Neuronal stem cell (in vitro differentiated cells): ENCODE results near the gene HMGA1.
A peak's percentile ranks its signal among the peaks of the same experiment; 100 is the strongest.

Experiments used
- DNase-seq: peaks from one replicate; pipeline ENCODE4 v3.0.0-alpha.2; 2013; ENCODE audit warnings: low spot score
- H2AFZ ChIP-seq: one replicate; pipeline ENCODE4 v1.6.1; 2013; ENCODE audit warnings: mild to moderate bottlenecking, low read length, inconsistent platforms
- H2AK5ac ChIP-seq: 2 replicates; pipeline ENCODE4 v1.6.1; 2013; ENCODE audit warnings: low read depth, mild to moderate bottlenecking, inconsistent platforms, low read length, moderate library complexity, mixed read lengths
- H2BK120ac ChIP-seq: 2 replicates; pipeline ENCODE4 v1.6.1; 2013; ENCODE audit warnings: low read depth, mild to moderate bottlenecking, inconsistent platforms, low read length, moderate library complexity, mixed read lengths
- H2BK12ac ChIP-seq: one replicate; pipeline ENCODE4 v1.6.1; 2013; ENCODE audit warnings: low read length, inconsistent platforms
- H2BK15ac ChIP-seq: 2 replicates; pipeline ENCODE4 v1.6.1; 2013; ENCODE audit warnings: mild to moderate bottlenecking, low read length, inconsistent platforms, mixed read lengths
- H2BK5ac ChIP-seq: one replicate; pipeline ENCODE4 v1.6.1; 2013; ENCODE audit warnings: inconsistent platforms, mild to moderate bottlenecking, low read length, moderate library complexity
- H3K14ac ChIP-seq: one replicate; pipeline ENCODE4 v1.6.1; 2013; ENCODE audit warnings: low read length, inconsistent platforms
- H3K18ac ChIP-seq: 2 replicates; pipeline ENCODE4 v1.6.1; 2013; ENCODE audit warnings: low read length, inconsistent platforms
- H3K23ac ChIP-seq: 2 replicates; pipeline ENCODE4 v1.6.1; 2013; ENCODE audit warnings: low read depth, mild to moderate bottlenecking, mixed read lengths, low read length, inconsistent platforms; ENCODE audit not compliant: poor library complexity
- H3K27ac ChIP-seq: replicated peaks from 3 replicates; pipeline ENCODE4 v1.5.1; 2013; ENCODE audit warnings: low read length, inconsistent platforms
- H3K27me3 ChIP-seq, 3 experiments: 2 replicates each; pipeline ENCODE4 v1.6.1; 2013; ENCODE audit warnings: low read length in 3 of 3, mild to moderate bottlenecking in 2 of 3, inconsistent platforms in 1 of 3, low read depth in 1 of 3, mixed read lengths in 1 of 3, moderate library complexity in 1 of 3; ENCODE audit not compliant: control insufficient read depth in 3 of 3, insufficient read depth in 3 of 3
- H3K36me3 ChIP-seq, 2 donors: replicated peaks in 1 of 2; 2 replicates each; pipeline ENCODE4 v1.6.1; 2013; ENCODE audit warnings: low read length in 2 of 2; ENCODE audit not compliant: control insufficient read depth in 2 of 2, insufficient read depth in 2 of 2
- H3K4ac ChIP-seq: 2 replicates; pipeline ENCODE4 v1.6.1; 2013; ENCODE audit warnings: inconsistent platforms, mild to moderate bottlenecking, low read length, moderate library complexity
- H3K4me1 ChIP-seq, 2 donors: 1 replicate in 1 of 2; 2 replicates in 1 of 2; pipeline ENCODE4 v1.6.1; 2013; ENCODE audit warnings: low read length in 2 of 2, low read depth in 1 of 2; ENCODE audit not compliant: control insufficient read depth in 2 of 2, insufficient read depth in 1 of 2
- H3K4me2 ChIP-seq: one replicate; pipeline ENCODE4 v1.6.1; 2013; ENCODE audit warnings: mild to moderate bottlenecking, low read length, inconsistent platforms; ENCODE audit not compliant: insufficient read depth, poor library complexity, severe bottlenecking
- H3K4me3 ChIP-seq, 2 donors: 2 replicates each; pipeline ENCODE4 v1.5.1; 2013; ENCODE audit warnings: low read length in 2 of 2, mild to moderate bottlenecking in 2 of 2, inconsistent platforms in 1 of 2, moderate library complexity in 1 of 2
- H3K79me1 ChIP-seq: one replicate; pipeline ENCODE4 v1.6.1; 2013; ENCODE audit warnings: low read depth, mild to moderate bottlenecking, inconsistent platforms, low read length, moderate library complexity
- H3K9ac ChIP-seq: one replicate; pipeline ENCODE4 v1.6.1; 2013; ENCODE audit warnings: mild to moderate bottlenecking, low read depth, low read length, inconsistent platforms; ENCODE audit not compliant: poor library complexity
- H3K9me3 ChIP-seq, 2 donors: replicated peaks in 1 of 2; 2 replicates each; pipeline versions ENCODE3 to v1.6.1; 2013; ENCODE audit warnings: low read length in 2 of 2, mild to moderate bottlenecking in 2 of 2, inconsistent platforms in 1 of 2, low read depth in 1 of 2, mixed read lengths in 1 of 2, moderate library complexity in 1 of 2; ENCODE audit not compliant: control insufficient read depth in 2 of 2, insufficient read depth in 1 of 2
- H4K8ac ChIP-seq: one replicate; pipeline ENCODE4 v1.6.1; 2013; ENCODE audit warnings: low read depth, mild to moderate bottlenecking, inconsistent platforms, low read length, moderate library complexity
- H4K91ac ChIP-seq: one replicate; pipeline ENCODE4 v1.6.1; 2013; ENCODE audit warnings: low read length, low read depth, mild to moderate bottlenecking, inconsistent platforms; ENCODE audit not compliant: poor library complexity
- WGBS, 2 donors: extraction: QIAGEN DNeasy Blood & Tissue Kit; methylation state at CpG; one replicate each; pipeline ENCODE4 v1.1.7; 2013; ENCODE audit warnings: missing lambda C conversion rate in 2 of 2, mixed read lengths in 1 of 2; ENCODE audit not compliant: insufficient read length in 2 of 2, insufficient replicate concordance in 1 of 2; ENCODE audit errors: extremely low coverage in 2 of 2; 5-methylcytosine and 5-hydroxymethylcytosine counted together

Gene HMGA1

GRCh38 chr6:34280216-34280615, 43.5 kb downstream of the HMGA1 start:
- peaks cover 2 to 63% of the 10 kb centered on the region in 2 donors for H3K36me3 ChIP-seq
- H2BK5ac ChIP-seq: no peak overlapping the region
- no peak overlapping the region for H3K27ac ChIP-seq
- H3K18ac ChIP-seq: no peak overlapping the region
- H3K27me3 ChIP-seq: no peaks in the 10 kb centered on the region
- no peak overlapping the region for H3K4me3 ChIP-seq
- no peak overlapping the region for H2BK15ac ChIP-seq
- no peak for DNase-seq
- H4K91ac ChIP-seq: no peak overlapping the region
- no peaks in the 10 kb centered on the region for H3K79me1 ChIP-seq
- H2BK12ac ChIP-seq: no peak overlapping the region
- no peak overlapping the region for H3K4ac ChIP-seq
- H4K8ac ChIP-seq: no peak overlapping the region
- no peaks in the 10 kb centered on the region for H3K9me3 ChIP-seq
- peaks cover 0 to 2% of the 10 kb centered on the region in 2 donors for H3K4me1 ChIP-seq
- no peak overlapping the region for H3K4me2 ChIP-seq
- no peak overlapping the region for H2BK120ac ChIP-seq
- H2AFZ ChIP-seq: no peak overlapping the region
- H3K14ac ChIP-seq: no peak overlapping the region
- WGBS, 2 donors: no CpG with 5 or more reads among the region's 4 CpGs
- H3K23ac ChIP-seq: no peak overlapping the region
- no peak overlapping the region for H2AK5ac ChIP-seq
- H3K9ac ChIP-seq: no peak overlapping the region

- Histone ChIP-seq H3K36me3 (peaks cover 2 to 75% of the 10 kb centered on the region in 2 donors), H4K91ac (no peak overlapping the region), H2AFZ (no peak overlapping the region), H3K79me1 (no peaks in the 10 kb centered on the region), H4K8ac (no peak overlapping the region), H3K27ac (no peak overlapping the region), H3K18ac (no peak overlapping the region), H2BK15ac (no peak overlapping the region), H3K27me3 (no peaks in the 10 kb centered on the region), H3K14ac (no peak overlapping the region), H2AK5ac (no peak overlapping the region), H2BK5ac (no peak overlapping the region), H2BK120ac (no peak overlapping the region), H3K4me2 (no peak overlapping the region), H3K23ac (no peak overlapping the region), H3K4me1 (peaks cover 0 to 2% of the 10 kb centered on the region in 2 donors), H2BK12ac (no peak overlapping the region), H3K4me3 (no peak overlapping the region), H3K9me3 (no peaks in the 10 kb centered on the region), H3K4ac (no peak overlapping the region), H3K9ac (no peak overlapping the region)
- WGBS, 2 donors: no CpG with 5 or more reads among the region's 6 CpGs
- DNase-seq: no peak
Observed at GRCh38 chr6:34281702-34282334, 45.1 kb downstream of the HMGA1 start.

GRCh38 chr6:34284563-34285447, 48.1 kb downstream of the HMGA1 start:
- H3K36me3 ChIP-seq: peaks cover 5 to 87% of the 10 kb centered on the region in 2 donors
- no peaks in the 10 kb centered on the region for H3K4me1 ChIP-seq
- no peak overlapping the region for H2BK12ac ChIP-seq
- H2AFZ ChIP-seq: no peak overlapping the region
- H2BK120ac ChIP-seq: no peak overlapping the region
- no peak overlapping the region for H3K4me3 ChIP-seq
- no peak for DNase-seq
- no peak overlapping the region for H3K4ac ChIP-seq
- no peak overlapping the region for H4K91ac ChIP-seq
- H3K79me1 ChIP-seq: no peaks in the 10 kb centered on the region
- H3K14ac ChIP-seq: peak overlapping the region; percentile 14
- no peak overlapping the region for H2BK15ac ChIP-seq
- no peak overlapping the region for H2AK5ac ChIP-seq
- H4K8ac ChIP-seq: no peak overlapping the region
- no peak overlapping the region for H3K23ac ChIP-seq
- H3K9me3 ChIP-seq: no peaks in the 10 kb centered on the region
- no peak overlapping the region for H3K4me2 ChIP-seq
- no peak overlapping the region for H3K9ac ChIP-seq
- H3K18ac ChIP-seq: no peak overlapping the region
- no peak overlapping the region for H3K27ac ChIP-seq
- WGBS, 2 donors: no CpG with 5 or more reads among the region's 4 CpGs
- no peak overlapping the region for H2BK5ac ChIP-seq
- no peaks in the 10 kb centered on the region for H3K27me3 ChIP-seq

GRCh38 chr6:34285448-34286164, 48.9 kb downstream of the HMGA1 start:
- H3K4me1 ChIP-seq: no peaks in the 10 kb centered on the region
- no peaks in the 10 kb centered on the region for H3K27me3 ChIP-seq
- H3K14ac ChIP-seq: no peak overlapping the region
- H4K8ac ChIP-seq: no peak overlapping the region
- no peak overlapping the region for H2BK15ac ChIP-seq
- no peak overlapping the region for H4K91ac ChIP-seq
- no peak overlapping the region for H2BK120ac ChIP-seq
- H3K23ac ChIP-seq: no peak overlapping the region
- H3K79me1 ChIP-seq: no peaks in the 10 kb centered on the region
- no peak overlapping the region for H2BK5ac ChIP-seq
- no peak overlapping the region for H2AK5ac ChIP-seq
- no peak overlapping the region for H3K4me3 ChIP-seq
- WGBS, 2 donors: no CpG with 5 or more reads among the region's 4 CpGs
- H3K18ac ChIP-seq: no peak overlapping the region
- no peak overlapping the region for H3K27ac ChIP-seq
- no peak overlapping the region for H3K9ac ChIP-seq
- DNase-seq: no peak
- no peak overlapping the region for H2AFZ ChIP-seq
- H3K36me3 ChIP-seq: peaks cover 5 to 80% of the 10 kb centered on the region in 2 donors
- no peak overlapping the region for H3K4ac ChIP-seq
- no peak overlapping the region for H2BK12ac ChIP-seq
- H3K9me3 ChIP-seq: no peaks in the 10 kb centered on the region
- H3K4me2 ChIP-seq: no peak overlapping the region
